Kidney tubule cell (primary cell): ENCODE measurements around the gene NXPH3.
A peak's percentile ranks its signal among the peaks of the same experiment; 100 is the strongest.

Experiments used
- DNase-seq: peaks from one replicate; pipeline ENCODE4 v3.0.0-alpha.2; 2018; ENCODE audit warnings: low spot score

The NXPH3 gene

DNA sequence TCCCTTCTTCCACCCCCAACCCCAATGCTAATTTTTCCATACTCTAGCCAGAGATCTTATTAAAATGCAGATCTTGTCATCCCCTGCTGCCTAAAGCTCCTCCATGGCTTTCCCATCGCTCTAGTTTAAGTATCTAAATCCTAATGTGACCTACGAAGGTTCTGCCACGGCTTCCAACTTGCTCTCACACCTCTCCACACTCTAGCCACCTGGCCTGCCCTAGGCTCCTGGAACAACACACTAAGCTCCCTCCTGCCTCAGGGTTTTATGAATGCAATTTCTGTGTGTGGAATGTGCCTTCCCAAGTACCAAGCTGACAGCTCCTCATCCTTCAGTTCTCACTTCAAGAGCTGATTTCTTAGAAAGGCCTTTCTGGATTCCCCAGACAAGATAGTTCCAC, 16.6 kb downstream of the NXPH3 start:
- DNase-seq: no peak

DNA sequence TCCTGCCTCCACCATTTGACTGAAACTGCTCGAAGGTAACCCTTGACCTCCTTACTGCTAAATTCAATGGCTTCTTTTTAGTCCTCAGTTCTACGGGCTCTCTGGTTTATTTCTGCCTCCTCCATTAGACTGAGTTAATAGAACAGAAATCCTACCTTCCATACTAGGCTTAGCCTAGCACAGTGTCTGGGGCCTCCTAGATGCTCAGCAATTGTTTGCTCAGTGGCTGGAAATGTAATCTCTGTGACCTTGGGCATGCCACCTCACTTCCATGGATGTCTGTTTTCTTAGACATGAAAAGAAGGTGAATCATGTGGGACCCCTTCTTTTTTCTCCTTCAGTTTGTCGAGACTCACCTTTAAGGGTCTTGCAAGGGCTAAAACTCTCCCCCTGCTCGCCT, 19.7 kb downstream of the NXPH3 start:
- DNase-seq: no peak

DNA sequence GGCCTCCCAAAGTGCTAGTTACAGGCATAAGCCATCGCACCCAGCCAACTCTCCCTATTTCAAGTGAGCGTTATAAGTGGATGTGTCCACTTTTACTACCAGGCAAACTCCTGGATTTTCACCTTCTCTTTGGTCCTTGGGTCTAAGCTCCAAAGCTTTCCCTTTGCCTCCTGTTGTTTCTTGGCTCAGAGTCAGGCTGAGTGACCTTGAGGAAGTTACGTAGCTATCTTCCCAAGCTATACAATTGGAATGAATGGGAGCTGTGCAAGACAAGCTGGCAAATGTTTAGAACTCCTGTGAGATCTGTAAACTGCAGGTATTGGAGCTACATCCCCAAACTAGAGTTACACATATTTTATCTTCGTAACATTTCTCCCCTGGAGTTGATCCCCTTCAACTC, 20.3 kb downstream of the NXPH3 start:
- DNase-seq: no peak

DNA sequence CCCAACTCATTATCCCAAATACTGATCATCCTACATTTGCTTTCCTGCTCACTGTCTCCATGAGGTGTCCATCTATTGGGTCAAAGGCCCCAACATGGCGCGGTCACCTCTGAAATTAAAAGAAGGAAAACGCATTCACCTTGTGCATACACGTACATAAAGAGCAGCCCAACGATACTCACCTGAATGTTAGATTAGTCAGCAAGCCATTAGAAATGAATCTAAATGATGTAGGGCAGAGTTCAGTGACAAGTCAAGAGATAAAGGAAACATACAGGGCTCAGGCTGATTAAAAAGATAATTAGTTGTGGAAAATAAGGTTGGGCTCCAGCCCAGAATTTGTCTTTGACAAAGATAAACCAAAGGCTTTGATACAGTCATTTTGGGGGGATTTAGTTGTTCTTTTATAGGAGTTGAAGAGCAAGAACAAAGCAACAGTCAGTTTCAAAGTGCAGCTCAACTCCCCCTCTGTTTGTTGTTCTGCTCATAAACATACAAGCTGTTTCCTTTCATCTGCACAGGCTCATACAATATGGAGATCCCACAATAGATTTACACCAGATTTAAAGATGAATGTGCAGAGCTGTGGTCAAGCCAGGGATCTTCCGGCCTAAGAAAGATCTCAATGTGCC, 21.1 kb downstream of the NXPH3 start:
- DNase-seq: no peak

DNA sequence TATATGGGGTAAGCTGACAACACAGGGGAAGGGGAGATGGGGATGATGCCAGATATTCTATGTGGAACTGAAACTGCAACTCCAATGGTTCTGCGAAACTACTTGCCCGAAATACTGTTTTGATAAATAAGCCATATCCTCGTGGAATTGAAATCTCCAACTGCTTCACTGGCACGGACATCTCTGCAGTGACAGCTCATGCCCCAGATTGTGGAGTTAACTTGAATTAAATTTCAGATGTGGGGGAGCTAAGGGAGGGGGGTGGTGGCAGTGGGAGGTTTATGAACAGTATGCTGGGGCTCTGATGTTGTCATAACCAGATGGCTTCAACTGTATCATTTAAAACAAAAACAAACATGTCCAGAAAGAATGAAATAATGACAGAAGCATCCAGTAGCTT, 21.8 kb downstream of the NXPH3 start:
- no peak for DNase-seq

DNA sequence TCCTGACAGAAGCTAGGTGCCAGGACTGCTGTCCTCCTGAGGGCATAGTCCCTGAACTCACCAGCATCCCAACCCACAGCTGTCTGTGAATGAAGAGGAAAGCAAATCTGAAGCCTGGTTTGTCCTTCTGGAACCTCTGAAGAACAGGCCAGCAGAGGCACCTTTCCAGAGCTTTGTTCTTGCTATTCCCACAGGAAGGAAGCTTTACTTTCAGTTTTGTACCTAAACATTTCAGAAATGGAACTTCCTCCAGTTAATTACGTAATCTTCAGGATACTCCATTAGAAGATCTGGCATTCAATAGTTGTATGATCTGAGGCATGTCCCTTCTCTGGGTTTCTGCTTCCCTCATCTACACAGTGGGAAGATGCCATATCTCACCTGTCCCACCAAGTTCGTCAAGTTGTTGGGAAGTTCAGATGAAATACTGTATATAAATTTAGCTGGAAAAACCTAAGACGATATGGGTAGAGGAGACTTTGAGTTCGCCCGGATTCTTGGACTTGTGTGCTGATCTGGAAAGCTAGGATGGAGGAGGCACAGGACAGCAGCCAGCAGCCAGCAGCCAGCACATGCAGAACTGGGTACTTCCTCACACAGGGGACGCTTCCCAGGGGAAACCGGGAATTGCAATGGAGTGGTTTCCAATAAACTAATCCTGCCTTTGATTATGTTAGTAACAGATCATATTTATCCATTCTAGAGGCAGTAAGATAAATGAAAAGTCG, 22.4 kb downstream of the NXPH3 start:
- no peak for DNase-seq

DNA sequence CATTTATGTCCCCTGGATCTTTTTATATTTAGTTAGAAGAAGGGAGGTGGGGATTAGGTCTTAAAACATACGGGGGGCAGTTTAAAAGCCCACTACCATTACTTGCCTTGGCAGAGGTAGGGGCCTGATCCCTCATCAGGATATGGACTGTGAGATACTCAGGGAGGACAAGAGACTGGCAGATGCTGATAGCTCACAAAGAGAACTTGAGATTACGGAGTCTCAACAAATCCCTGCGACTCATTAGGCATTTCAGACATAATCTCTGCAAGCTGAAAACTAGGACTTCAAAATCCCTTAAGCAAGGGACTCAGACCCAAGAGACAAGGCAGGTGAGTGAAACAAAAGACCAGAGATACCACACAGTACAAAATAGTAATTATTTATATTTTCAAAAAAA, 23.2 kb downstream of the NXPH3 start:
- no peak for DNase-seq

DNA sequence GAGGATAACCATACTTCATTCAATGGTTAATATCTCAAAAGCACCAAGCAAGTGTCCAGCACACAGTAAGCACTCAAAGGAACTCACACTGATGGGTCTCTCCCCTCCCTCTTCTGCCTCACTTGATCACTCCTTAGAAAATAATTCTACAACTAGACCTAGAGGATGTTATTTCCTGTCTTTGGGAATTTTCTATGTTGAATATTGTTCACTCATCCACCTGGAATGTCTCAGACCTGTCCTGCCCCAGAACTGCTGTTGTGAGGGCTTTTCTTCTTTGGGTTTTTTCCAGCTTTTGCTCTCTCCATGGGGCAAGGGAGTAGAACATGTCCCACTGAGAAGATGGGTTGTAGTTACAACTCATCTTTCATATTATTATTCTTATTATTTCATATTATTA, 25.3 kb downstream of the NXPH3 start:
- DNase-seq: peak; percentile 62

DNA sequence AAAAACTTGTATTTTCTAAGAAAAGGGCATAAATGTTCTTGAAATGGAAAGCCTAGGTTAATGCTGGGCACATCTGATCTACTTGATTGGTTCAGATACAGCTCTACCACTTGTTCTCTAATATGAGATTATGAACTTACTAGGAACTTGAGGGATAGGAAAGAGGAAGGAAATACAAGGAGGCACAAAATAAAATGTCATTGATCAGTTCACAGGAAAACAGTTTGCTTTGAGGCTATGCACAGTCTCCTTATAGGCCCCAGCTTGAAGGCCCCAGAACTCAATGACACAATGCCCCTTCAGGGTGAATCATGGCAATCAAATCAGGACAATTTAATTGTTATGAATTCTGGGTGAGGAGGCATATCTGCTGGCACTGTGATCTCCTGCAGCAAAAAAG, 27.1 kb downstream of the NXPH3 start:
- DNase-seq: no peak

DNA sequence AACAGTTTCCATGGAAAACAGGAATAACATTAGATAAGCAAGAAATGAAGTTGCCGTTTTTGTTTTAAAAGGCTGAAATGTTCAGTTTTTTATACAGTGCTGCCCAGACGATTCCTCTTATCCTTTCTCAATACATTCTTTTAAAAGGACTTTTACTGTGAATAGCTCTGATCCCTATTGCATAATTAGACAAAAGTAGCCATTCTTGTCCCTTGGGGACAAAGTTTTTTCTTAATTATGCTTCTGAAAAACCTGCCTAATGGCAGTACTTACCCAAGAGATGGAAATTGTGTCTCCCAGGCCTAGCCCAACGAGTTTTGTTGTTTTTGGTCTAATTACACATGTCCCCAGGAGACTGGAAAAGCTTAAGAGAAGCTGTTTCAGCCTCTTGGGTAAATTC, 27.6 kb downstream of the NXPH3 start:
- no peak for DNase-seq

DNA sequence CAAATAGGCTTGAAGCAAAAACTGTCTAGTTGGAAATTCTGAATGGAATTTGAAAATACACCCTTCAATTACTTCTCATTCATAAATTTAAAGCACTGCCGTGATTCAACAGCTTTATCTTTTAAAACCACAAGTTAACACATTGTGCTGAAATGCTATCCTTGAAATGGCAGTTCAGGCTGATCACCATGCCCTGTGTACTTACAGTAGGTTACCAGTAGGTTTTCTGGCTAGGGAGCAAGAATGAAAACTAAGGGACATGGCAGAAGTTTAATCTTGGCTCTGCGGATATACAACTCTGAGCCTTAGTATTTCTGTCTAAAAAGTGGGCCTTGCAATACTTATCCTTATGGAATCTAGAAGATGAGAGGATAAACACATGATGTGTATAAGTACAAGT, 28.0 kb downstream of the NXPH3 start:
- no peak for DNase-seq

DNA sequence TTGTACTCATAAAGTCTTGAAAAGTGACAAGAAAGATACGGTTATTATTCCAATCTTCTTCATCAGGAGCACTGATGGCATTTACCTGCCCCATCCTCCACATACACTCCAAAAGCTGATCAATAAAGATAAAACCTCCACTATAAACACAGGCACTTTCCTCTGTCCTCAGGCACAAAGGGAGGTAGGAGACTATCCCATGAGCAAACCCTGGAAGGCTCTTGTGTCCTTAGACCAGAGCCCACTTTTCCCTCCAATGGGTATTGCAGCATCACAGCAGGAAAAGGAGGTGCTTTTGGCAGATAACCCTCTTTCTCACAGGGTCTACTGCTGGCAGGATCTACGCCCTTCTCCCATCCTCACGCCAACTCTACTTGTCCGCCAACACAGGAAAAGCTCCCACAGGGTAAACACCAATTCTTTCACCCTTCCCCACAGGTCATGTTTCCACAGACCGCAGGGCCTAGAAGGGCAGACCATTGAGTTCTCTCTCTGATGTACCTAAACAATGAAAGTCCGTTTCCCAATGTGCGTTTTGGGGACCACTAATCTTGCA, 28.7 kb downstream of the NXPH3 start:
- no peak for DNase-seq

DNA sequence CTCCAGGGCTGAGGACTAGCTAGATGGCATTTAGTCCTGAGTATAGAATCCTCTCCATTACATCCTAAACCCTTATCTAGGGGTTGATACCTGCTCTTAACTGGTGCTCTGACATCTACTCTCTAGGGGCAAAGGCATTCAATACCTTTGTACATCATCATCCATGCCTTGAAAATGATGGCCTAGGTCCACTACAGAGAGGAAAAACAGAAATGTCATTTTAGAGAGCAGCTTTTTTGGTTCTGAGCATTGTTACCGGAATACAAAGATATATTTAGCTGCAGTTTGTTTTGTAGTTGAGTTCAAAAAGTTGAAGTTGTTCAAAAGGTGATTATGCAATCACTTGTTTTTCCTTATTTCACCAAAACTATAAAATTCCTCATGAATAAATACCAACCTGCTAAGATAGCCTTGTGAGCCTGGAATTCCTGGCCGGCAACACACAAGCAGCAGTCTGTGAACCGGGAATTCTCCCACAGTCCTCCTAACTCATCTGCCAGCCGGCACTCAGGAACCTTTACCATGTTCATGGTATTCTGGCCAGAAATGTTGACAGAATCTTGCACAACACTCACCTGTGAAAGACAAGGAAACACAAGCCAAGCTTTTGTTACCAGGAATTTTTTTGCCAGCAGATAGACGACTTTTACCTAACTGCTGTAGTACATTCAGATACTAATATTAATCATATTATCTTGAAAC, 35.4 kb downstream of the NXPH3 start:
- no peak for DNase-seq

DNA sequence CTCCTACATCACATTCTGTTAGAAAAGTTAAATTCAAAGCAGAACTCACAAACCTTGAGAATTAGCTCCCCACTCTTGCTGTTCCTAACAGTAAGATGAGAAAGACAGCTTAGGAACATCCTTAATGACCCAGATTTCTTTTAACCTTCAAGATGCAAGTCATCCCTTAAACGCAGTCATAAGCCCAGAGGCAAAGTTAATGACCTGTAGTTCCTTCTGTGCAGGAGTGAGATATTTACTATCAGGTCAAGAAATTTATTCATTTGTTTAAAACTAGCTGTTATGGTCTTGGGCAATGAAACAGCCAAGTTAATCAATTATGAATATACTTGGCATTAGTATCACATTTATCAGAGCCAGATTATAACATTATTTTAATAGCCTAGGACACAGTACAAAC, 37.1 kb downstream of the NXPH3 start:
- peak; percentile 68 for DNase-seq

DNA sequence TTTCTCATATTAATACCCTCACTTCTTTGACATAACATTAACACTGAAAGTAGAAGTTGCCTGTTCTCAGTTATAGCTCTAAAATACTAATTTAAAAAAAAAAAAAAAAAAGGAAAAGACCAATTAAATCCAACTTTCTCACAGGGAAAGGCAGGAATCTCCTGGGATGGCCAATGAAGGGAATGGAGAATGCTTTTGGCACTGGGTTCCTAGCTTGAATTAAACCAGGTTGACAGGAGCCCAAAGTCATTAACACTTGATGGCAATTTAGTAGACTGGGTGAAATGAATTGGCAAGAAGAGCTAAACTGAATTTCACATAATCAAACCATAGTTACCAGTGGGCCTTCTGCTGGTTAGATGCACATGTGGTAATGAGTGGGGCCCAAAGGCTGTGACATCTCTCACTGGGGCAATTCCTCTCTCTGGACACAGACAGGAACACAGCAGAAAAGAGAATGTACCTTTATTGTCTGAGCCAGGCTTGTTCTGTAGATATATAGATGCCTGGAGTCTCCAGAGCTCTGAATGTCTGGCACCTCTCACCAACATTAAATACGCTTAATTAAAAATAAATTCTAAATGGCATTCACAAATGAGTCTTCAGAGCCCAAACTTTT, 37.6 kb downstream of the NXPH3 start:
- no peak for DNase-seq

DNA sequence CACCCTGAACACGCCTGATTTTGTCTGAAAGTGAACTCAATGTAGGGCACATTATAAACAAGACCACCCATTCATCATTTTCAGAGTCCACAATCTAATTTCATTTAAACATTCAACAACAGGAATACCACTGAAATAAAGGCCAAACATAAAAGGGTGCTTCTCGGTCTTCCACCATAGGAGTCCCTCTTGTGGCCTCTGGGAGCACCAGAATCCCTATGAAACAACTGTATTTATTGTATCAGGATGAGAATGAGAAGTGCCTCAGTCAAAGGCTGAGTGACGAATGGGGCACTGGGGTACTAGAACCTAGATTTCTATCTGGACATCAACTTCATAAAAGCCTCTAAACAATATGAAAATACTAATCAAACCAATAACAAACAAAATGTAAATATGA, 40.4 kb downstream of the NXPH3 start:
- DNase-seq: no peak

DNA sequence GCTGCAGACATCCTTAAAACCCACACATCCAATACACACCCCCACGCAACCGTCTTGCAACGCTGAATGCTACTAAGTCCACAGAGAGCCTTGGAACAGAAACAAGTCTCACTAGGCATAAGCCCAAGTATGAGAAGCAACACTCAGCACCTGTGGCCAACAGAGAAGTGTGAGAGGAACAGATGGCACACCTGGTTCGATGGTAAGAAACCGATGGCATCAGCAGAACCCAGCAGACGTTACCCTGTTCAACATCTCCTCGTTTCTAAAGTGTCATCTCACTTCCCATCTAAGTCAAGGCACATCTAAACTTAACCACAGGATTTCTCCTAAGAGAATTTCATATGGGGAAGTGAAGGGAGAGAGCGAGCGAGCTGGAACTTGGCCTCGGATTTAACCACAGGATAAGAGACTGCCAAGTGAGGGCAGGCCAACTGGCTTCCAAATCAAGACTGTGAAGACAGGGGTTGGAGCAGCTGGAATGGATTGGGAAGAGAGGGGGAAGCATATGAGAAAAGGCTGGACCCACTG, 41.0 kb downstream of the NXPH3 start:
- DNase-seq: no peak

DNA sequence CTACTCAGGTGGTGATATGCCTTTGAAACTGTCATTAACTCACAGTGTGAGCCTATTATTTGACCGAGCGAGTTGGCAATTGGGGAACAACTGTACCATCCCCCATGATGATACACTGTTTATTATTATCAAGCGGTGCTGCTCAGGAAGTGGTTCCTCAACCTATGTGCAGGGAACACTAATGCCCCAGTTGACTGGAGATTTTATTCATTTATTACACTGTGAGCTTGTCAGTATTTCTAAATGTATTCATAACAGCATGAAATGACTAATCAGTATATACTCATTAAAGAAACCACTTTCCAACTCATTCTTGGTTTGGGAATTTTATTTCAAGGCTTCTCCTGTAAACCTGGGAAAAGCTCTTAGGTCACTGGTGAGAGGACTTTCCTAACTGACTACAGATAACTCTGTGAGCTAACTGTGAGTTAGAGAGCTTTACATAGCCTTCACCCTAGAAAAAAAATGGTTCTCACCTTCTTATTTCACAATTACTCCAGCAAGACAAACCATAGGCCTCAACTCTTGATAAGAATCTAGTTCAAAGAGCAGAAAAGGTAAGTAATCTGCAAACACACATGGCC, 42.4 kb downstream of the NXPH3 start:
- peak; percentile 43 for DNase-seq

DNA sequence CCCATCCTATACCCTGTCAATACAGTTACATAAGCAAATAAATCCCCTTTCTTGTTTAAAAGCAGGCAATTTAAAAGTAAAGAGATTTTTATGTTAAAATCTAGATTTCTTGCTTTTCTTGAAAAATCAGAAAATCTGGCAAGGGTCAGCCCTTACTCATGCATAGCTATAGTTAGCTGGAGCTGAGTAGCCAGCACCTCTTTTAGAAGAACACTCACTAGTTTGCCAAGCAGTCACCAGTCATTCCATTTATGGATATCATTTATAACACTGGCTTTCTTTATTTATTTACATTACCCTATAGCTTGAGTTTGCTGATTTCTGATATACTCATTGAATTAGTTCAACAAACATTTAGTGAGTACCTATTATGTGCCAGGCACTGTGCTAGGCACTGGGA, 45.7 kb downstream of the NXPH3 start:
- no peak for DNase-seq

DNA sequence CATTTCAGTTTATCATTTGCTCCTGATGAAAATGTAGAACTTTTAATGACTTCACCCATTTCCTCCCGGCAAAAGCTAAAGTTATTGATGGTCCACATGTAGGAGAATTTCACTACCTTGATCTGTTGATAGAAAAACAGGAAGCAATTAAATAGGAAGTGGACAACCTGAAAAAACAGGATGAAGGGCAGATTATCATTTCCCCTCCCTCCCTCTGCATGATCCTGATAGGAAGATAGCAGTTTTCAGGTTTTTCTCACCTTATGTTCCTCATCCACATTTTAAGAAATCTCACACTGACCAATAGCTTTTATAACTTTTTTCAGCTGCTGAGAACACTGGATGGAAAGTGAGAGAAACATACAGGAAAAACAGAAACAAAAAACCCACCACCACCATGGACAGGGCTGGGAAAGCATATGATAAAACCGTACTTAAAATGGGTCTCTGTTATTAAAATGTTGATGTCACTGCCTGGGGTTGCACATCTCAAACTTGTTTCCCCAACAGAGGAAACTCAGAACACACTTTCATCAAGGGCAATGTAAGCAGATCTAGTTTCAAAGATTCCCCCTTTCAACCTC, 46.4 kb downstream of the NXPH3 start:
- no peak for DNase-seq

DNA sequence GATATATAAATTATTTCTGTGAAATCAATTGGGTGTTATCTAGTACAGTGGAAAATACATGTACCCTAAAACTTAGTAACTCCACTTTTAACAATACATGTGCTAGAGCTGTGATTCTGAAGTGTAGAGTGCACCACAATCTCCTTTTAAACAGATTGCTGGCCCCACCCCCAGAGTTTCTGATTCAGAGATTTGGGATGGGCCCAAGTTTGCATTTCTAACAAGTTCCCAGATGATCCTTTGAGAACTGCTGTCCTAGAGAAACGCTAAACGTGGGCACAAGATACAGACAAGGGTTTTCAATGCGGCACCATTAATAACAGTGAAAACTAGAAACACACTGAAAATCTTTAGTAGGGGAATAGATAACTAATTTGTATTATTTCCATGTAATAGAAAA, 49.2 kb downstream of the NXPH3 start:
- DNase-seq: no peak

DNA sequence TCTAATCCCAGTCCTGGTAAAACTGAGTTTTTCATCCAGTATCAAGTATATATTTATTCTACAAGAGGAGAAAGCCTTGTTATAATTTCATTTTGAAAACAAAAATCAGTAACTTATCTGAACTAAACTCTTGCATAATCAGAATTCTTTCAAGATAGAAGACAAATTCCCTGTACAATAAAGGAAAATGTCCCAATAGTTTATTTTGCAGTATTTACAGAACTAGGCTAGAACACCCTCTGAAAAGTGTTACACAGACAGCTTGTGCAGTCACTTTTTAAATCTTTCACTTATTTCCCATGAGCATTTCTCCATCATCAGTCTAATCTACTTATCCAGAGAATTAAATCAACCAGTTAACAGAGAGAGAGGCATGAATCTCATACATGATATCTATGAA, 53.8 kb downstream of the NXPH3 start:
- DNase-seq: no peak
